HG03108 (cell line): ENCODE data around the gene LCE1A.

Source experiments
- ATAC-seq: cut with Tn5 transposase; IDR thresholded peaks from one replicate; pipeline ENCODE4 v1.9.1; 2021; ENCODE audit warnings: moderate library complexity; ENCODE audit not compliant: unreplicated experiment

The LCE1A gene

DNA sequence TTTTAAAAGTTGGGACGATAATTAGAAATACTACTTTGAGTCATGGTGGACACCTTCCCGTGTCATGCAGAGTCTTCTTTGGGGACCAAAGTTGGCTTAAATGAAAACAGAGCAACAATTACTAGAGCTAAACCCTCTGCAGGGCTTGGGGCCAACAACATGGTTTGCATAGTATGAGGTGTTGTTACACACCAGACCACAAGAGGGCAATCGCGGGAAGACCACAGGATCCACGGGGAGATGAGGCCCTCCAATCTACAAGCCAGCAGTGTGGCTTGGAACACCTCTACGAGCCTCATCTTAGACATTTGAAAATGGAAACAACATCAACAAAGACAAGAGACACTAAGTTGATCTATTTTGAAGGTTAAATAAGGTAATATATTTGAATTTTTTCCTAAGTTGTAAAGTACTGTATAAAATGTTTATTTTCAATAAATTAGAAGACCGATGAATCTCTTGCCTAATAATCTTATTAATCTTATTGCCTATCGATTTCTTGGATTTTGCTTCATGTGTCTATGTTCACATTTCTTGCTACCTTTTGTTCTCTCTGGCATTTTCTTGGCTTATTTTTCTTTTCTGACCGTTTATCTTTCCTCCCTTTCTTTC is 42.6 kb downstream of the LCE1A start:
- ATAC-seq = no peak

DNA sequence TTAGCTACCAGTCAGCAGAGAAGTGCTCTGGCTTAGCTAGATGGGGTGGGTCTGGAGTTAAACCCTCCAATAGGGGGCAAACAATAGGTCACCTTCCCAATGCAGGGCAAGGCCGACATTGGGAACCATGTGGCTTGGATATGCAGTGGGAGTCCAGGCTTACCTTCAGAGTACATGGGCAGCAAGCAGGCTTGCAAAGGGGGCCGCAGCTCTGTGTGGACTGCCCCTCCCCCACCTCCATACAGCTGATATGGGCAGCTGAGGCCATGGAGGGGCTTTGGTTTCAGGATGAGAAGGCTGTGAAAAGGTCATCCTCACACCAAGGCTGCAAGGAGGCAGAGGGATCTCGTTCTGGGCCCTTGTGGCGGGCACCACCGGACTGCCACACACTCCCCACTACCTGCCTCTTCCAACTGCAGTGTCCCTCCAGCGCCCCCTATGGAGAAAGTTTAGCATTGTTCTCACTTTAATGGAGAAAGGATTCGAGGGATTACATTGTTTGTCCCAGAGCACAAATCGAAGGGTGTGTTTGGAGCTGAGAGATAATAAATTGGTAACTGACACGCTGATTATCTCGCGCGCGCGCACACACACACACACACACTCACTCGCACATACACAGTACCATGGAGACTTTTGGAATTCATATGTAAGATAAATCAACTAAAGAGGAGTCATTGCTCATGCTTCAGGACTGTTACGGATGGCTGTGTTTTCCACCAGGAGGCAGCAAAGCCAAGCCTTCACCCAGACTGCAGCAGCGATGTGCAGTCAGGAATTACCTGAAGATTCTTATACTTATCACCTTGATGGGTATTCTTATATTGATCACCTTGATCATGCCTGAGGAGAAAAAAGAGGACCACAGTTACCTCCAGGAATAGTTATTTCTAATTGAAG is 43.8 kb downstream of the LCE1A start:
- no peak for ATAC-seq

DNA sequence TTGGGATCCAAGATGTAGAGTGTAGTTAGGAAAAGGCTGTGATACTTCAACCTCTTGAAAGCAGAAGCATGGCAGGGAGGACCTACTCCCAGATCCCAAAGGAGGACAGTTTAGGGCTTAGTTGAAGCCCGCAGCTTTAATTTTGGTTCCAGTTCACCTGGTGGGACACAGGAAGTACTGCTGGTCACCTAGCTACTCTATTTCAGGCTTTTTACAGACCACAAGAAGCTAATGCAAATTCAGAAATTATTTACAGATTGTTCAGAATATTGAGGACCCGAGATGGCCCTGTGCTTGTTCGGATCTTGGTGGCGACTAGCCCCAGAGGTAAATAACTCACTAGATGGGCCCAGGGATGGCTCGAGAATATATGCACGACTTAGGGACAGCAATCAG is 44.5 kb downstream of the LCE1A start:
- ATAC-seq = no peak

DNA sequence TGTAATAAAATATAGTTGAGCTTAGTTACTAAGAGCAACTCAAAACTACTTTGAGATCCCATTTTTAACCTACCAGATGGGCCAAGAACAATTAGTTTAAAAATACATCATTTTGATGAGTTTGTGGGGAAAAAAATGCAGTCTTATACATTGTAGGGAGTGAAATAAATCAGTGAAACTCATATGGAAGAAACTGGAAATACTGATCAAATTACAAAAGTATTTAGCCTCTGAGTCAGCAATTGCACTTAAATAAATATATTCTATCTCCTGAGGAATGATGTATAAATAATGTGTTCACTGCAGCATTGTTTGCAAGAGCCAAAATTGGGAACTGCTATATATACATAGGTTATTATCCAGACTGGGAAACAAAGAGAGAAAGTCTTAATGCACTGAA is 46.2 kb downstream of the LCE1A start:
- no peak for ATAC-seq

DNA sequence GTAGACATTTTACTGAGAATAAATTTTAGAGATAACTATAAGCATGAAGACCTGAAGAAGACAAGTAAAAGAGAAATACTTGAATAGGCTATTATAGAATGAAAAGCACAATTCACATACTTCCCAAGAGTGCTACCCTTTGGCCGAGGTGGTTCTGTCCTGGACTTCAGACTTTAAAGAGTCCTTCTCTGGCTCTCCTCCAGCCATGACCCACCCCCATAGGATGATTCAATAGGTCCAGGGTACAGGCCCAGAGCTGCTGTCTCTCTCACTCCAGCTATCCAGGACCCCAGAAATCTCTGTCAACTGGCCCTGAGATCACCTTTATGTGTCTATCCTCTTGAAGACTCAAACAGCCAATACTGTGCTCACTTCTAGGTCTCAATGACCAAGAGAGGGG is 49.6 kb downstream of the LCE1A start:
- ATAC-seq = no peak
